HUES64 (cell line): Measurements from ENCODE around the gene ALG10.
"Not testable (repeated sequence)": the region's sequence is repeated elsewhere in the genome, so short reads cannot be mapped to it uniquely, and the experiment has no call there.

ENCODE experiments used
- H3K27ac ChIP-seq: 2 replicates; pipeline ENCODE4 v1.7.0; 2013; ENCODE audit warnings: low read depth, low read length, inconsistent platforms
- H3K27me3 ChIP-seq: 2 replicates; pipeline ENCODE4 v1.6.1; 2013; ENCODE audit warnings: mild to moderate bottlenecking, low read length; ENCODE audit not compliant: insufficient read depth
- H3K36me3 ChIP-seq: 2 replicates; pipeline ENCODE4 v1.6.1; 2013; ENCODE audit warnings: mild to moderate bottlenecking, low read length; ENCODE audit not compliant: insufficient read depth
- H3K4me1 ChIP-seq: 2 replicates; pipeline ENCODE4 v1.6.1; 2013; ENCODE audit warnings: mild to moderate bottlenecking, low read length, moderate library complexity; ENCODE audit not compliant: insufficient read depth
- H3K4me3 ChIP-seq: 2 replicates; pipeline ENCODE4 v1.5.1; 2013; ENCODE audit warnings: mild to moderate bottlenecking, low read length, moderate library complexity
- H3K9ac ChIP-seq: 2 replicates; pipeline ENCODE4 v1.6.1; 2013; ENCODE audit warnings: mild to moderate bottlenecking, low read depth, low read length
- H3K9me3 ChIP-seq: 2 replicates; pipeline ENCODE4 v1.6.1; 2013; ENCODE audit warnings: low read depth, low read length; ENCODE audit not compliant: insufficient read depth
- WGBS: fragments of 150-250, 120-280 bp; methylation state at CpG from one replicate; pipeline ENCODE4 v1.1.7; 2013; ENCODE audit warnings: missing lambda C conversion rate; 5-methylcytosine and 5-hydroxymethylcytosine counted together

ALG10 gene

GRCh38 chr12:34030591-34030990 is 8.3 kb downstream of the ALG10 start:
- Histone ChIP-seq H3K9me3 (no peaks in the 10 kb centered on the region), H3K4me3 (no peak overlapping the region), H3K36me3 (peaks cover 1% of the 10 kb centered on the region; the same call in 1 of the 2 replicates), H3K27ac (no peak overlapping the region), H3K9ac (no peak overlapping the region), H3K4me1 (no peaks in the 10 kb centered on the region), H3K27me3 (no peaks in the 10 kb centered on the region)
- 93% methylated on average over 4 of the region's 4 CpGs for WGBS

- H3K9me3 ChIP-seq: no peaks in the 10 kb centered on the region
- no peak overlapping the region for H3K4me3 ChIP-seq
- H3K9ac ChIP-seq: no peak overlapping the region
- H3K27me3 ChIP-seq: no peaks in the 10 kb centered on the region
- no CpG with 5 or more reads among the region's 1 CpG for WGBS
- H3K27ac ChIP-seq: no peak overlapping the region
- no peaks in the 10 kb centered on the region; the same call in 1 of the 2 replicates for H3K36me3 ChIP-seq
- H3K4me1 ChIP-seq: no peaks in the 10 kb centered on the region
Observed at GRCh38 chr12:34033628-34034296, 11.5 kb downstream of the ALG10 start.

- H3K4me3 ChIP-seq, H3K9ac ChIP-seq, H3K27ac ChIP-seq, H3K27me3 ChIP-seq, H3K9me3 ChIP-seq, H3K4me1 ChIP-seq, H3K36me3 ChIP-seq: not testable (repeated sequence)
- 95% methylated on average over 2 of the region's 3 CpGs for WGBS
Observed at GRCh38 chr12:34038357-34038756, 16.1 kb downstream of the ALG10 start.

- H3K9ac ChIP-seq: no peak overlapping the region
- H3K4me1 ChIP-seq: no peaks in the 10 kb centered on the region
- no peaks in the 10 kb centered on the region for H3K36me3 ChIP-seq
- peaks cover 59% of the 10 kb centered on the region for H3K9me3 ChIP-seq
- no peaks in the 10 kb centered on the region for H3K27me3 ChIP-seq
- no peak overlapping the region for H3K27ac ChIP-seq
- no peak overlapping the region for H3K4me3 ChIP-seq
Observed at GRCh38 chr12:34046570-34046969, 24.3 kb downstream of the ALG10 start.

- not testable (repeated sequence) for H3K4me1 ChIP-seq, H3K9ac ChIP-seq, H3K27me3 ChIP-seq, H3K36me3 ChIP-seq, H3K4me3 ChIP-seq, H3K27ac ChIP-seq
- peaks cover 65% of the 10 kb centered on the region for H3K9me3 ChIP-seq
- WGBS: 86% methylated on average over 2 of the region's 2 CpGs
Observed at GRCh38 chr12:34047855-34048254, 25.6 kb downstream of the ALG10 start.

GRCh38 chr12:34048714-34049113 is 26.4 kb downstream of the ALG10 start:
- Histone ChIP-seq H3K4me3 (no peak overlapping the region), H3K4me1 (no peaks in the 10 kb centered on the region), H3K36me3 (no peaks in the 10 kb centered on the region), H3K27ac (no peak overlapping the region), H3K9ac (no peak overlapping the region), H3K9me3 (peaks cover 71% of the 10 kb centered on the region), H3K27me3 (no peaks in the 10 kb centered on the region)
- WGBS: 90% methylated on average over 2 of the region's 2 CpGs

- H3K9ac ChIP-seq: no peak overlapping the region
- H3K27me3 ChIP-seq: no peaks in the 10 kb centered on the region
- H3K4me3 ChIP-seq: no peak overlapping the region
- 76% methylated on average over 1 of the region's 1 CpG for WGBS
- no peak overlapping the region for H3K27ac ChIP-seq
- H3K36me3 ChIP-seq: no peaks in the 10 kb centered on the region
- H3K9me3 ChIP-seq: peaks cover 77% of the 10 kb centered on the region
- H3K4me1 ChIP-seq: no peaks in the 10 kb centered on the region
Observed at GRCh38 chr12:34051486-34051885, 29.2 kb downstream of the ALG10 start.

- Histone ChIP-seq H3K9me3 (peaks cover 77% of the 10 kb centered on the region), H3K9ac (no peak overlapping the region), H3K4me3 (no peak overlapping the region), H3K36me3 (no peaks in the 10 kb centered on the region), H3K27ac (no peak overlapping the region), H3K27me3 (no peaks in the 10 kb centered on the region), H3K4me1 (no peaks in the 10 kb centered on the region)
- WGBS: 56% methylated on average over 1 of the region's 1 CpG
Observed at GRCh38 chr12:34054938-34055337, 32.6 kb downstream of the ALG10 start.
